VCaP (cell line): ENCODE measurements around the gene C19orf25.

Experiments
- H3K27ac ChIP-seq: fragments of 450-650 bp; 2 replicates; pipeline ENCODE4 v1.5.1; 2017
- CTCF ChIP-seq: fragments of 450-650 bp; conservative IDR thresholded peaks from 2 replicates; pipeline ENCODE4 v1.5.1; 2017; ENCODE audit warnings: mild to moderate bottlenecking, moderate library complexity

C19orf25 gene

GRCh38 chr19:1441022-1441426, 38.0 kb downstream of the C19orf25 start:
- peak overlapping the region; percentile 89 for H3K27ac ChIP-seq
- no peak for TF ChIP-seq CTCF

DNA sequence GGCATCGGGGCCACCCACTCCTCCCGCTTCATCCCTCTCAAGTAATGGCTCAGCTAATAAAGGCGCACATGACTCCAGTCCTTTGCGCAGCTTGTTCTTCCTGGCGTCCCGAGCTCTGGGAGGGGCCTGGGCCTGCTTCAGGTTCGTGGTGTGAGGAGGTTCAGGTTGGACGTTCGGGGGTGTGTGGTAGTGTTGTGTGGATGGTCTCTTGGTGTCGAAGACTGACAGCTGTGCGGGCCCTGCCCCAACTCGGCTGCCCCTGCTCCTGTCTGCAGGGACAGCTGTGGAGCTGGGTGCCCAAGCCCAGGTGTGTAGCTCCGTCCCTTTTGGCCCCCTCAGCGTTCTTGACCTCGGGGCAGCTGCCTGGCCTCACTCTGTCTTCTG, 38.6 kb downstream of the C19orf25 start:
- TF ChIP-seq CTCF, result no peak
- peak overlapping the region; percentile 89 for H3K27ac ChIP-seq

DNA sequence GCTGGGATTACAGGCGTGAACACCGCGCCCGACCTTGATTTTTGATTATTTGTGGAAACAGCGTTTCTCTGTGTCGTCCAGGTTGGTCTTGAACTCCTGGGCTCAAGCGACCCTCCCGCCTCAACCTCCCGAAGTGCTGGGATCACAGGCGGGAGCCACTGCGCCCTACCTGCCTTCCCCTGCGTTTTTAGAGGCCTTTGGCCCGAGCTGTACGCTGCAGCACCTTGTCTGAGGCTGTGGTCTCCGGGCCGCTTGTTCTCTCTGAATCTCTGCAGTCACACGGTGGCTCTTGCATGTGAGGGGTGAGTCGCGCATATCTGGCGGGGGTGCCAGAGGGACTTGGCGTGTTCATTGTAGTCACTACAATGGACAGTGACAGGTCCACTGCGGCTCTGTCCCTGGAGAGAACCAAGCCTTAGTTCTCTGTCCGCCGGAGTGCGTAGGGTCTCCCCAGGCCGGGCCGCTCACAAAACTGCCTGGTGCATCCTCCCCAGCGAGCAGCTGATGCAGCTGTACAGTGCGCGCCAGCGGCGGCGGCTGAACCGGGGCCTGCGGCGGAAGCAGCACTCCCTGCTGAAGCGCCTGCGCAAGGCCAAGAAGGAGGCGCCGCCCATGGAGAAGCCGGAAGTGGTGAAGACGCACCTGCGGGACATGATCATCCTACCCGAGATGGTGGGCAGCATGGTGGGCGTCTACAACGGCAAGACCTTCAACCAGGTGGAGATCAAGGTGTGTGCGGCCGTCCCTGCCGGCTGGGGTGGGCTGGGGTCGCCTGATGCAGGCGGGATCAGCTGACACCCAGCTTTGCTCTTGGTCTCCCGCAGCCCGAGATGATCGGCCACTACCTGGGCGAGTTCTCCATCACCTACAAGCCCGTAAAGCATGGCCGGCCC, 39.2 kb downstream of the C19orf25 start:
- peak overlapping the region; percentile 89 for H3K27ac ChIP-seq

DNA sequence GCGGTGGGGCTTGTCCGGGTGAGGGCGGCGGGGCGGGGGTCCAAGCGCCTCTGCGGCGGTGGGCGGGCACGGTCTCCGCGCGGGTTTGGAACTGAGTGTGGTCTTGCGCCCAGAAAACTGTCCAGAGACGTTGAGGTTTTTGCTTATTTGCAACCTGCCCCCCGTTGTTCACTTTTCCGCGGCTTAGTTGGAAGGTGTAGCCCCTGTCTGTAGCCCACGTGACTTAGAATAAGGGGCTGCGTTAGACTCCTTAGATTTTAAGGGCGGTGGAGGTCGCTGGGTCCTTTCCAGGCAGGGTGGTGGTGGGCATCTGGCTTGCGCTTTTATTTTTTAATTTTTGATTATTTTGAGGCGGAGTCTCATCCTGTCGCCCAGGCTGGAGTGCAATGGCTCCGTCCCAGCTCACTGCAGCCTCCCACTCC, 40.1 kb downstream of the C19orf25 start:
- peak overlapping the region; percentile 89 for H3K27ac ChIP-seq
- no peak for TF ChIP-seq CTCF

- TF ChIP-seq CTCF, result peak; percentile 97
- H3K27ac ChIP-seq, result peak within 1 kb of the TSS; percentile 89
Measured at GRCh38 chr19:1438035-1438932, 40.7 kb downstream of the C19orf25 start, which contains the start of gene RPS15. Gene RPS15 (plus strand): TSS chr19:1438396. CDS start chr19:1438426, 30 bp downstream.

GRCh38 chr19:1437609-1438008, 41.4 kb downstream of the C19orf25 start:
- no peak for TF ChIP-seq CTCF
- peak overlapping the region; percentile 89 for H3K27ac ChIP-seq

DNA sequence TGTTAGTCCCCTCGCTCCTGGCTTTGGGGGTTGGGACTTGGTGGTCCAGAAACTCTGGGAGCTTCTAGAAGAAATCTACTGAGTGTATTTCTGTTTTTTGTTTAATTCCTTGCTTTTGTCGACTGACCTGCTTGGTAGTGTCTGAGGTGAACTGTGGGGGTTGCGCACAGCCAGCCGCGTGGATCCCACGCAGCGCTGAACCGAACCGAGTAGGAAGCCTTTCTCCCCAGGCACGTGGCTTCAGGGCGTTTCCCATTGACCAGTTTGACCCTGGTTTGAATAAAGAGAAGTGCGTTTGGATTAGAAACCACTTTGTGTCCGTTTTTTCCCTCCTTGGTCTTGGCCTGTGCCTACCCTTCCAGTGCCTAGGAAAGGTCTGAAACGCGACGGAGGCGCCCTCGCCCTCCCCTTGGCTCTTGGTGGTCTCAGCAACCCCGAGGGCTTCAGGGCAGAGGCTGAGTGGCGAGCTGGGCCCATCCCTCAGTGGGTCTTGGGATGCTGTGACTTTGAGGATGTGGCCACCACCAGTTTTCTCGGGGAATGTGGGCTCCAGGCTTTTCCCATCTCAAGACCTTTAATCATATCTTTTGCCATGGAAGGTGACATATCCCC, 43.5 kb downstream of the C19orf25 start:
- no peak for TF ChIP-seq CTCF
- H3K27ac ChIP-seq, result no peak overlapping the region
